Activated naive CD4-positive, alpha-beta T cell treated with anti-CD3 and anti-CD28 coated beads for 36 hours (primary cell): ENCODE data around the gene OR4S1. TPM values are rescaled to one million over a fixed set of nuclear protein-coding genes. Genes with fewer than 3 reads are reported as not detected.

Experiments used
- CTCF ChIA-PET: fragments of 350-600 bp; sonication (Branson Sonifier 250); formaldehyde crosslinking; loops from one replicate; lab custom pipeline; 2021; ENCODE audit warnings: antibody characterized with exemption; lab: Charles Lee
- DNase-seq: peaks from one replicate; pipeline ENCODE4 v3.0.0-alpha.2; 2020
- H3K27ac Mint-ChIP-seq: one replicate; pipeline ENCODE4 v1.8.0; 2021; ENCODE audit warnings: mild to moderate bottlenecking, mixed read lengths
- H3K27me3 Mint-ChIP-seq: one replicate; pipeline ENCODE4 v1.8.0; 2021; ENCODE audit warnings: low read depth, mixed read lengths
- H3K36me3 Mint-ChIP-seq: one replicate; pipeline ENCODE4 v1.8.0; 2021; ENCODE audit warnings: low read depth, mixed read lengths
- H3K4me1 Mint-ChIP-seq: one replicate; pipeline ENCODE4 v1.8.0; 2021; ENCODE audit warnings: low read depth, mixed read lengths
- H3K4me3 Mint-ChIP-seq: one replicate; pipeline ENCODE4 v1.8.0; 2021; ENCODE audit warnings: mild to moderate bottlenecking, moderate library complexity, mixed read lengths
- H3K9me3 Mint-ChIP-seq: one replicate; pipeline ENCODE4 v1.8.0; 2021; ENCODE audit warnings: mixed read lengths
- intact Hi-C: fragments of 100-400 bp; cut with micrococcal nuclease; formaldehyde crosslinking; loops from one replicate; pipeline ENCODE4 v1.15.1; 2023
- total RNA-seq, 2 experiments: library from RNA; stranded (reverse); gene quantifications; one replicate each; pipeline ENCODE4 v1.2.3, GENCODE V29; 2021

OR4S1 gene
- total RNA-seq, 2 experiments from 2014 or later: not detected

DNA sequence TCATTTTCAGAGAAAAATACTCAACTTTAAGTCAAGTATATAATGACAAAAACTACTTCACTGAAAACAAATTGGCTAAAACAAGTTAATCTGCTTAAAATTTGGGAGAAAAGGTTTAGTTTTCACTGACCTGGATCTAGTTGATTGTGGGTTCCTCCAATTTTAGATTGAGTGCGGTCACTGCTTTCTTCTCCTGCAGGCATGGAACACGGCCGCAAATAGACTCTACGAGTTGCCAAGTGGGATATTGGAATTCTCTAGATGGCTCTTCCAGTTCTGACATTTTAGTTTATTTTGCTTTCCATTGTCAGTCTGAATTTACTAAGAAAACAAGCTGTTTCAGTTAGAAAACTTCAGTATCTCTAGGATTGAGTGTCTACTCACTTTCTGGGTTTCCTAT, 48.0 kb downstream of the OR4S1 start:
- H3K4me3 Mint-ChIP-seq: no peak overlapping the region
- intact Hi-C loops: no loop called here
- no peaks in the 10 kb centered on the region for H3K4me1 Mint-ChIP-seq
- no peak for DNase-seq
- no peaks in the 10 kb centered on the region for H3K27me3 Mint-ChIP-seq
- CTCF ChIA-PET: no interaction called here
- no peak overlapping the region for H3K27ac Mint-ChIP-seq
- H3K9me3 Mint-ChIP-seq: peaks cover 3% of the 10 kb centered on the region
- no peaks in the 10 kb centered on the region for H3K36me3 Mint-ChIP-seq

DNA sequence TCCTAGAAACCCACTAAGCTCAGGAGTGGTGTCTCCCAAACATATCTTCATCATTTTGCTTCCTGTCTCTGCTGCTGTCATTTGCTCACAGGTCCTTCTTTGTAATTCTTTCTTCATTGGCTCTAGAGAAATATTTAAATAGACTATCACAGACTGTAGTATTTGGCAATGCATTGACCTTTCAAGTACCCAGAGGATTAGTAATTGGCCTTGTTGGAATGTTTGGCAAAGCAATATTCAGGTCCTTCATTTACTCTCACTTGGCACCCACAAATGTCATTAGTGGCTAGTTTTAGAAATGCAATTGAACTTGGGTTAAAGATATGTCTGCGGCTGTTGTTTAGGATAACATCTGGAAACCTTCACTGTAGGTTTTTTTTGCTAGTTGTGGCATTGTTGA, 48.7 kb downstream of the OR4S1 start:
- Mint-ChIP-seq H3K4me3 (no peak overlapping the region), H3K27ac (no peak overlapping the region), H3K36me3 (no peaks in the 10 kb centered on the region), H3K27me3 (no peaks in the 10 kb centered on the region), H3K9me3 (peaks cover 3% of the 10 kb centered on the region), H3K4me1 (no peaks in the 10 kb centered on the region)
- intact Hi-C loops: no loop called here
- no peak for DNase-seq
- CTCF ChIA-PET: no interaction called here

Other genes with a start within 250 kb of the OR4S1 start
- gene OR4B1, start 89.4 kb upstream of the OR4S1 start, total RNA-seq: not detected
- gene OR4X2, start 61.1 kb upstream of the OR4S1 start, total RNA-seq: not detected
- gene OR4X1, start 42.4 kb upstream of the OR4S1 start, total RNA-seq: not detected
- not detected for gene OR4C3, start 18.7 kb downstream of the OR4S1 start, total RNA-seq
- gene OR4C5, start 60.2 kb downstream of the OR4S1 start, total RNA-seq: not detected
- not detected for gene OR4A47, start 182.6 kb downstream of the OR4S1 start, total RNA-seq